GM12878 (cell line): ENCODE results near the gene TPK1. TPM values are rescaled to one million over a fixed set of nuclear protein-coding genes. Genes with fewer than 3 reads are reported as not detected.

Experiments used
- ATAC-seq: fragments of 200-7000 bp; cut with Tn5 transposase; 3 replicates; pipeline ENCODE4 v1.9.1; 2020; ENCODE audit warnings: mild to moderate bottlenecking, moderate library complexity
- BruUV-seq: library from RNA; stranded (reverse); fragments of 400-500 nt; replicated peaks from 2 replicates; lab custom pipeline; 2021; lab: Mats Ljungman, UMichigan
- CTCF ChIA-PET: fragments of 300-600 bp; sonication (Branson Sonifier 250); formaldehyde crosslinking; extraction: SDS; loops from one replicate; lab custom pipeline; 2021; ENCODE audit warnings: inconsistent platforms; lab: Yijun Ruan, JAX
- POLR2A ChIA-PET: fragments of 350-600 bp; formaldehyde crosslinking; extraction: SDS; loops from one replicate; lab custom pipeline; 2021; ENCODE audit warnings: inconsistent platforms; lab: Charles Lee
- RAD21 ChIA-PET: fragments of 300-600 bp; sonication (Branson Sonifier 250); formaldehyde crosslinking; loops from one replicate; lab custom pipeline; 2023; ENCODE audit warnings: antibody characterized with exemption; ENCODE audit not compliant: unreplicated experiment; lab: Charles Lee
- SMC1A ChIA-PET: fragments of 300-600 bp; sonication (Branson Sonifier 250); formaldehyde crosslinking; loops from one replicate; lab custom pipeline; 2023; ENCODE audit not compliant: unreplicated experiment, uncharacterized antibody; lab: Charles Lee
- DNase-seq: peaks from one replicate; pipeline ENCODE4 v3.0.0-alpha.2; 2011; ENCODE audit warnings: low read depth, low spot score
- FAIRE-seq: peaks from 3 replicates; lab custom pipeline; 2011; peaks lifted over from hg19 to GRCh38; lab: Jason Lieb, UNC
- H2AFZ ChIP-seq: 2 replicates; pipeline ENCODE4 v1.6.0; 2011; ENCODE audit warnings: low read depth, low read length, control low read depth; ENCODE audit not compliant: control insufficient read depth
- H3K27ac ChIP-seq: 2 replicates; pipeline ENCODE4 v1.5.1; 2011; ENCODE audit warnings: control low read depth; ENCODE audit not compliant: control insufficient read depth, insufficient read depth
- H3K27me3 ChIP-seq, 2 experiments: replicated peaks in 1 of 2; 2 replicates each; pipeline versions ENCODE4 v1.6.0 to v1.6.1; 2011; ENCODE audit warnings: low read length in 1 of 2; ENCODE audit not compliant: control insufficient read depth in 2 of 2, insufficient read depth in 2 of 2
- H3K36me3 ChIP-seq, 2 experiments: 2 replicates each; pipeline ENCODE4 v1.5.1; 2011; ENCODE audit warnings: low read length in 1 of 2; ENCODE audit not compliant: control insufficient read depth in 2 of 2, insufficient read depth in 2 of 2
- H3K4me1 ChIP-seq: 2 replicates; pipeline ENCODE4 v1.6.1; 2011; ENCODE audit warnings: mild to moderate bottlenecking, low read length, moderate library complexity, mixed read lengths; ENCODE audit not compliant: control insufficient read depth, insufficient read depth
- H3K4me2 ChIP-seq: 2 replicates; pipeline ENCODE4 v1.6.0; 2011; ENCODE audit warnings: control low read depth; ENCODE audit not compliant: control insufficient read depth, insufficient read depth
- H3K4me3 ChIP-seq: fragments of 200-600 bp; sonication (generic); 2 replicates; pipeline ENCODE4 v1.5.1; 2016
- H3K79me2 ChIP-seq: 2 replicates; pipeline ENCODE4 v1.6.0; 2011; ENCODE audit warnings: low read length; ENCODE audit not compliant: control insufficient read depth, insufficient read depth
- H3K9ac ChIP-seq: 2 replicates; pipeline ENCODE4 v1.8.0; 2011; ENCODE audit warnings: low read length, control low read depth, mixed read lengths; ENCODE audit not compliant: control insufficient read depth, insufficient read depth
- H3K9me3 ChIP-seq: replicated peaks from 3 replicates; pipeline ENCODE4 v1.5.1; 2011; ENCODE audit warnings: mild to moderate bottlenecking, low read length; ENCODE audit not compliant: control insufficient read depth, insufficient read depth
- H4K20me1 ChIP-seq: 2 replicates; pipeline ENCODE4 v1.6.0; 2011; ENCODE audit not compliant: control insufficient read depth, insufficient read depth
- BCL11A ChIP-seq: IDR thresholded peaks from 2 replicates; pipeline ENCODE4 v1.6.1; 2011; ENCODE audit warnings: low read depth, low read length
- BCLAF1 ChIP-seq: fragments of 450-650 bp; IDR thresholded peaks from 2 replicates; pipeline ENCODE4 v1.6.1; 2017; ENCODE audit warnings: antibody characterized with exemption, mild to moderate bottlenecking, moderate library complexity
- CBX3 ChIP-seq: fragments of 200-600 bp; sonication (generic); IDR thresholded peaks from 2 replicates; pipeline ENCODE4 v1.6.1; 2016; ENCODE audit warnings: low read depth, borderline replicate concordance
- ETV6 ChIP-seq, 2 experiments: fragments of 450-650 bp in 1 of 2; IDR thresholded peaks in 1 of 2; conservative IDR thresholded peaks in 1 of 2; 2 replicates each; pipeline ENCODE4 v1.6.1; 2014; ENCODE audit warnings: antibody characterized with exemption in 1 of 2, borderline replicate concordance in 1 of 2, low read depth in 1 of 2, mild to moderate bottlenecking in 1 of 2, moderate library complexity in 1 of 2
- FOS ChIP-seq: IDR thresholded peaks from 3 replicates; pipeline ENCODE4 v1.6.1; 2011; ENCODE audit warnings: borderline replicate concordance; ENCODE audit not compliant: insufficient read length; ENCODE audit errors: extremely low read depth
- HDAC2 ChIP-seq: fragments of 200-600 bp; sonication (generic); IDR thresholded peaks from 2 replicates; pipeline ENCODE4 v1.6.1; 2017
- IRF3 ChIP-seq: fragments of 450-650 bp; IDR thresholded peaks from 2 replicates; pipeline ENCODE4 v1.6.1; 2014; ENCODE audit warnings: mild to moderate bottlenecking
- KAT2A ChIP-seq: conservative IDR thresholded peaks from 2 replicates; pipeline ENCODE4 v1.6.1; 2011; ENCODE audit warnings: low read depth, low read length; ENCODE audit not compliant: control insufficient read depth
- NFYA ChIP-seq: IDR thresholded peaks from 2 replicates; pipeline ENCODE4 v1.6.1; 2011; ENCODE audit warnings: low read depth, mild to moderate bottlenecking, low read length, improper control_type of control experiment, borderline replicate concordance
- NR2F1 ChIP-seq: fragments of 450-650 bp; conservative IDR thresholded peaks from 2 replicates; pipeline ENCODE4 v1.6.1; 2017; ENCODE audit warnings: mild to moderate bottlenecking
- RCOR1 ChIP-seq: conservative IDR thresholded peaks from 2 replicates; pipeline ENCODE4 v1.6.1; 2012; ENCODE audit warnings: low read depth, low read length, improper control_type of control experiment
- RELA ChIP-seq: fragments of 450-650 bp; IDR thresholded peaks from 2 replicates; pipeline ENCODE4 v1.8.0; 2014; ENCODE audit warnings: borderline replicate concordance; ENCODE audit not compliant: partially characterized antibody
- RELB ChIP-seq: fragments of 450-650 bp; IDR thresholded peaks from 2 replicates; pipeline ENCODE4 v1.6.1; 2017; ENCODE audit warnings: low read depth, mild to moderate bottlenecking, moderate library complexity
- RFX5 ChIP-seq: IDR thresholded peaks from 2 replicates; pipeline ENCODE4 v1.6.1; 2011; ENCODE audit warnings: low read depth, low read length, improper control_type of control experiment
- SP1 ChIP-seq: IDR thresholded peaks from one replicate; pipeline ENCODE4 v1.6.1; 2011; ENCODE audit warnings: low read depth, low read length
- STAT3 ChIP-seq: IDR thresholded peaks from 2 replicates; pipeline ENCODE4 v1.6.1; 2011; ENCODE audit warnings: low read depth, low read length, improper control_type of control experiment
- TARDBP ChIP-seq: IDR thresholded peaks from 2 replicates; pipeline ENCODE4 v1.6.1; 2016; ENCODE audit warnings: borderline replicate concordance
- TBL1XR1 ChIP-seq: IDR thresholded peaks from 2 replicates; pipeline ENCODE4 v1.6.1; 2012; ENCODE audit warnings: low read depth, low read length, improper control_type of control experiment
- WGBS: methylation state at CpG from one replicate; pipeline ENCODE4 v1.1.6; 2016; ENCODE audit warnings: low lambda C conversion rate; ENCODE audit not compliant: insufficient replicate concordance, insufficient coverage; ENCODE audit errors: missing lambda C conversion rate; 5-methylcytosine and 5-hydroxymethylcytosine counted together
- in situ Hi-C: fragments of 300-500 bp; cut with MboI; formaldehyde crosslinking; loops from 9 replicates; pipeline ENCODE4 v1.14.3; 2018; ENCODE audit warnings: mixed read lengths
- intact Hi-C: fragments of 100-400 bp; cut with micrococcal nuclease; formaldehyde crosslinking; loops from one replicate; pipeline ENCODE4 v1.14.2; 2022; ENCODE audit not compliant: unreplicated experiment
- polyA plus RNA-seq, 11 experiments: library from polyadenylated mRNA; depleted of rRNA in 4 of 11; unstranded in 6 of 11; stranded (reverse) in 5 of 11; fragments of >200 nt; fragmentation: Nextera tagmentation in 4 of 11; fragmentation: Illumina TruSeq in 1 of 11; extraction: Ambion mirVana in 4 of 11; extraction: Trizol in 1 of 11; gene quantifications; 1 replicate in 1 of 11; 2 replicates in 10 of 11; pipeline versions ENCODE4 v1.2.1 to v1.2.3, GENCODE V29; 2011 to 2016; ENCODE audit warnings: inconsistent platforms in 2 of 11, missing spikeins in 2 of 11, low read depth in 1 of 11
- total RNA-seq, 4 experiments: library from RNA; depleted of rRNA in 3 of 4; stranded (reverse); fragments of >200 nt in 3 of 4; fragmentation: Illumina TruSeq in 1 of 4; extraction: Trizol in 1 of 4; gene quantifications; 2 replicates each; pipeline versions ENCODE4 v1.2.1 to v1.2.3, GENCODE V29; 2013 to 2021

TPK1 gene
- total and polyA plus RNA-seq, 10 of the 15 experiments (the other 5 are each of a cell fraction or from before 2014, with no cell fraction given) = 7.1 to 19.0 (median 9.3) TPM

GRCh38 chr7:144516729-144517525, 318.9 kb downstream of the TPK1 start:
- H3K36me3 ChIP-seq = no peaks in the 10 kb centered on the region
- in situ Hi-C loops = no loop called here
- H3K9me3 ChIP-seq = no peaks in the 10 kb centered on the region
- H3K27ac ChIP-seq = no peak overlapping the region
- H3K4me1 ChIP-seq = no peaks in the 10 kb centered on the region
- H2AFZ ChIP-seq = no peak overlapping the region
- no peak overlapping the region for H3K9ac ChIP-seq
- no peak for TF ChIP-seq NR2F1
- no peak for TF ChIP-seq RFX5
- TF ChIP-seq KAT2A = no peak
- TF ChIP-seq CBX3 = no peak
- TF ChIP-seq STAT3 = no peak
- TF ChIP-seq TBL1XR1 = no peak
- no peak for TF ChIP-seq HDAC2
- TF ChIP-seq RELB = no peak
- TF ChIP-seq NFYA = no peak
- TF ChIP-seq BCL11A = no peak
- no peak for TF ChIP-seq ETV6 (conservative IDR thresholded peaks at IDR 0.05 in 1 of 2, IDR thresholded peaks at IDR 0.05 in 1 of 2; ENCODE audit: borderline replicate concordance in 1 of 2, low read depth in 1 of 2)
- TF ChIP-seq RELA = no peak
- no peak for TF ChIP-seq TARDBP
- TF ChIP-seq RCOR1 = no peak
- no peak for TF ChIP-seq SP1
- TF ChIP-seq FOS = no peak
- no peak for TF ChIP-seq IRF3
- TF ChIP-seq BCLAF1 = no peak
- H3K4me3 ChIP-seq = no peak overlapping the region
- no peak for ATAC-seq
- H3K27me3 ChIP-seq = no peaks in the 10 kb centered on the region
- no peak overlapping the region for H3K4me2 ChIP-seq
- no peak for DNase-seq
- ChIA-PET POLR2A (no interaction called here), CTCF (interaction anchor here (0.7 to 1.7 kb wide), 2 partner anchors 11 to 125 kb away, joined by 3 to 4 read pairs; no protein-coding TSS in a partner anchor), RAD21 (no interaction called here), SMC1A (interaction anchor here (1.4 kb wide), 1 partner anchor 13 kb away, joined by 4 read pairs; no protein-coding TSS in a partner anchor)
- no peaks in the 10 kb centered on the region for H4K20me1 ChIP-seq
- no TSS peak for BruUV-seq
- no peaks in the 10 kb centered on the region for H3K79me2 ChIP-seq
- intact Hi-C loops = loop anchor here (10.0 kb wide), 1 partner anchor 518 kb away; no protein-coding TSS in a partner anchor
- WGBS = 63% methylated on average over 3 of the region's 3 CpGs
- no peak for FAIRE-seq
